Bronchial epithelial cell (primary cell): ENCODE results near the gene PCSK1. TPM values are rescaled to one million over a fixed set of nuclear protein-coding genes. Genes with fewer than 3 reads are reported as not detected.

Experiments
- DNase-seq: peaks from one replicate; pipeline ENCODE4 v3.0.0-alpha.2; 2010; ENCODE audit warnings: low read depth
- FAIRE-seq: peaks from 2 replicates; lab custom pipeline; 2011; peaks lifted over from hg19 to GRCh38; lab: Jason Lieb, UNC
- H3K27me3 ChIP-seq: 2 replicates; pipeline ENCODE4 v1.5.1; 2011; ENCODE audit warnings: low read length; ENCODE audit not compliant: control insufficient read depth, insufficient read depth
- H3K36me3 ChIP-seq: 2 replicates; pipeline ENCODE4 v1.5.1; 2011; ENCODE audit warnings: low read length; ENCODE audit not compliant: control insufficient read depth, insufficient read depth
- H3K4me3 ChIP-seq: 2 replicates; pipeline ENCODE4 v1.5.1; 2011; ENCODE audit warnings: mild to moderate bottlenecking, low read depth, low read length, control low read depth
- CTCF ChIP-seq: IDR thresholded peaks from 2 replicates; pipeline ENCODE4 v1.5.1; 2011; ENCODE audit warnings: mild to moderate bottlenecking, moderate library complexity, low read length, control low read depth, inconsistent platforms; ENCODE audit not compliant: insufficient read depth, severe bottlenecking
- total RNA-seq: library from RNA; depleted of rRNA; stranded (reverse); fragments of >200 nt; gene quantifications from 2 replicates; pipeline ENCODE4 v1.2.1, GENCODE V29; 2014

The PCSK1 gene
- total RNA-seq, 1 donor from 2014 or later, result under 0.01 TPM

- Histone ChIP-seq H3K27me3 (no peaks in the 10 kb centered on the region), H3K4me3 (no peak overlapping the region), H3K36me3 (no peaks in the 10 kb centered on the region)
- peak; percentile 60 for FAIRE-seq
- DNase-seq, result peak; percentile 91
- TF ChIP-seq CTCF, result no peak
These were observed 48.7 kb downstream of the PCSK1 start for GRCh38 chr5:96384353-96384752.

- Histone ChIP-seq H3K4me3 (no peak overlapping the region), H3K36me3 (no peaks in the 10 kb centered on the region), H3K27me3 (no peaks in the 10 kb centered on the region)
- no peak for TF ChIP-seq CTCF
- no peak for FAIRE-seq
- no peak for DNase-seq
These were observed 51.5 kb downstream of the PCSK1 start for GRCh38 chr5:96381526-96381925.

DNA sequence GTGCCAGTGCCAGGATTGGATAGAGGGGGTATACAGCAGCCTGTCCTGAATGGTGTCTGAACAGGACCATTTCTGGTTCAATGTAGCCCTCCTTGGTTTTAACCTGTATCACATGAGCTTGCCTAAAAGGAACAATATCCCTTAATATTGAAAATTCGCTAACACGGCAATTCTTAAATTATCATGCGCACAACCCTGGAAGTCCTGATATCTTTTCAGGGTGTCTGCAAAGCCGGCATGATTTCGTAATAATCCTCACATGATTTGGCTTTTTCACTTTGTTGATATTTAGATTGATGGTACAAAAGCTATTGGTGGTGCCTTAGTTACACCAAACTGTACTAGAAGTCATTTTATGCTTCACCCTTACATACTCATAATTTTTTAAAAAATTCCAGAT, 53.2 kb downstream of the PCSK1 start:
- peak; percentile 7 for FAIRE-seq
- Histone ChIP-seq H3K4me3 (no peak overlapping the region), H3K36me3 (no peaks in the 10 kb centered on the region), H3K27me3 (no peaks in the 10 kb centered on the region)
- no peak for TF ChIP-seq CTCF
- no peak for DNase-seq

DNA sequence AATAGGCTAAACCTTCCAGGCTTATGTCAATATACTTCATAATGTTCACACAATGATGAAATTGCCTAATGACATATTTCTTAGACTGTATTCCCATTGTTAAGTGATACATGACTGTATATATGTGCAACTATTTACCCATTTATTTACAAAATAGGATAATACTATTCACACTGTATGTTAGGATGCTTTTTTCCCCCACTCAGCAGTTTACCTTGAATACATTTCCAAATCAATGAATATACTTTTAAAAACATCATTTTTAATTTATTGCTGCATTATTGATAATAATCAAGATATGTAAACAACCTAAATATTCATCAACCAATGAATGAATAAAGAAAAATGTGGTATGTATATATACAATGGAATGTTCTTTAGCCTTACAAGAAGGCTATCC, 55.5 kb downstream of the PCSK1 start:
- Histone ChIP-seq H3K27me3 (no peaks in the 10 kb centered on the region), H3K4me3 (no peak overlapping the region), H3K36me3 (no peaks in the 10 kb centered on the region)
- DNase-seq (peak; percentile 22), FAIRE-seq (no peak)
- TF ChIP-seq CTCF, result no peak

GRCh38 chr5:96377167-96377566, 55.9 kb downstream of the PCSK1 start:
- Histone ChIP-seq H3K27me3 (peaks cover 2% of the 10 kb centered on the region), H3K4me3 (no peak overlapping the region), H3K36me3 (no peaks in the 10 kb centered on the region)
- DNase-seq (peak; percentile 18), FAIRE-seq (no peak)
- no peak for TF ChIP-seq CTCF

GRCh38 chr5:96374653-96375052, 58.4 kb downstream of the PCSK1 start:
- H3K4me3 ChIP-seq, result no peak overlapping the region
- TF ChIP-seq CTCF, result no peak
- FAIRE-seq (peak; percentile 18), DNase-seq (no peak)
- H3K36me3 ChIP-seq, result no peaks in the 10 kb centered on the region
- peaks cover 2% of the 10 kb centered on the region for H3K27me3 ChIP-seq
